Large intestine (tissue), 3 donors: Measurements from ENCODE around the gene ADAMTS13. TPM values are rescaled to one million over a fixed set of nuclear protein-coding genes. Genes with fewer than 3 reads are reported as not detected.

Source experiments
- DNase-seq, 2 donors: peaks; one replicate each; pipeline versions ENCODE4 v3.0.0 to v3.0.0-alpha.2; 2013
- H3K27ac ChIP-seq: one replicate; pipeline ENCODE4 v1.5.1; 2013; ENCODE audit warnings: low read length
- H3K27me3 ChIP-seq: 2 replicates; pipeline ENCODE4 v1.6.1; 2013; ENCODE audit warnings: low read length; ENCODE audit not compliant: control insufficient read depth, insufficient read depth
- H3K36me3 ChIP-seq: 2 replicates; pipeline ENCODE4 v1.6.1; 2013; ENCODE audit warnings: low read length; ENCODE audit not compliant: control insufficient read depth, insufficient read depth
- H3K4me1 ChIP-seq: one replicate; pipeline ENCODE4 v1.6.1; 2013; ENCODE audit warnings: low read length; ENCODE audit not compliant: control insufficient read depth, insufficient read depth
- H3K4me3 ChIP-seq: one replicate; pipeline ENCODE4 v1.5.1; 2013; ENCODE audit warnings: low read length
- H3K9me3 ChIP-seq: one replicate; pipeline ENCODE4 v1.6.1; 2013; ENCODE audit warnings: mild to moderate bottlenecking, low read depth, low read length, moderate library complexity; ENCODE audit not compliant: control insufficient read depth
- WGBS: methylation state at CpG from one replicate; pipeline ENCODE4 v1.1.5; 2013; ENCODE audit warnings: low lambda C conversion rate; ENCODE audit not compliant: insufficient coverage; 5-methylcytosine and 5-hydroxymethylcytosine counted together
- polyA plus RNA-seq: library from polyadenylated mRNA; unstranded; fragments of 120-200 nt; gene quantifications from one replicate; pipeline ENCODE4 v1.2.1, GENCODE V29; 2013

ADAMTS13 gene
- polyA plus RNA-seq, 1 donor, result 10.4 TPM

DNA sequence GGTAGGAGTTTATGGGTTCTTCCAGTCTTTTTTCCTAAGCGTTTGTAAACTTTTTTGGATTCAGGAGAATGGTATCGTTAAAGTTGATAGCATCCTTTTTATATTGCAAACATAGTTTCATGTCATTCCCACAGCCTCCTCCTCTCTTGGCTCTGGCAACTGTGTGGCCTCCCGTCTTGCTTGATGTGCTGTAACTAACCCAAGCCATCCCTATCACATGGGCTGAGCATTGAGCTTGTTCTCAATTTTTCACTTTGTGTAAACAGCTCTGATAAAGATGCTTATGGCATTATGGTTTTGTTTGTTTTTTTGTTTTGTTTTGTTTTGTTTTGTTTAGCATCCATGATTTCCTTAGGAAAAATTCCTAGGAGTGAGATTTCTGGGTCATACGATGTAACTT is 41.4 kb upstream of the ADAMTS13 start:
- no peaks in the 10 kb centered on the region for H3K36me3 ChIP-seq
- H3K27ac ChIP-seq, result no peak overlapping the region
- WGBS, result 80% methylated on average over 1 of the region's 4 CpGs
- no peak for DNase-seq
- H3K9me3 ChIP-seq, result peaks cover 16% of the 10 kb centered on the region
- no peaks in the 10 kb centered on the region for H3K27me3 ChIP-seq
- H3K4me3 ChIP-seq, result no peak overlapping the region
- H3K4me1 ChIP-seq, result peaks cover 3% of the 10 kb centered on the region

- no peak for DNase-seq
- Histone ChIP-seq H3K4me3 (no peak overlapping the region), H3K36me3 (no peaks in the 10 kb centered on the region), H3K4me1 (no peaks in the 10 kb centered on the region), H3K27ac (no peak overlapping the region), H3K9me3 (peaks cover 16% of the 10 kb centered on the region), H3K27me3 (no peaks in the 10 kb centered on the region)
- 92% methylated on average over 2 of the region's 4 CpGs for WGBS
These were observed 39.5 kb upstream of the ADAMTS13 start for GRCh38 chr9:133382507-133383141.

- peaks cover 13% of the 10 kb centered on the region for H3K9me3 ChIP-seq
These were observed 38.7 kb upstream of the ADAMTS13 start for GRCh38 chr9:133383438-133383837.

GRCh38 chr9:133384736-133385321 is 37.3 kb upstream of the ADAMTS13 start:
- WGBS, result no CpG with 5 or more reads among the region's 17 CpGs
- no peak for DNase-seq
- H3K27ac ChIP-seq, result no peak overlapping the region
- H3K27me3 ChIP-seq, result no peaks in the 10 kb centered on the region
- H3K4me1 ChIP-seq, result no peaks in the 10 kb centered on the region
- H3K4me3 ChIP-seq, result no peak overlapping the region
- H3K9me3 ChIP-seq, result peaks cover 13% of the 10 kb centered on the region
- H3K36me3 ChIP-seq, result no peaks in the 10 kb centered on the region

More at GRCh38 chr9:133383438-133383837, 38.7 kb upstream of the ADAMTS13 start:
- Histone ChIP-seq H3K4me3 (no peak overlapping the region), H3K27ac (no peak overlapping the region), H3K36me3 (no peaks in the 10 kb centered on the region), H3K27me3 (no peaks in the 10 kb centered on the region), H3K4me1 (no peaks in the 10 kb centered on the region)
- DNase-seq, result no peak
- no CpG with 5 or more reads among the region's 3 CpGs for WGBS

GRCh38 chr9:133385452-133385851 is 36.7 kb upstream of the ADAMTS13 start:
- no peak overlapping the region for H3K27ac ChIP-seq
- WGBS, result no CpG with 5 or more reads among the region's 14 CpGs
- no peak for DNase-seq

GRCh38 chr9:133386338-133386737 is 35.8 kb upstream of the ADAMTS13 start:
- H3K27me3 ChIP-seq, result no peaks in the 10 kb centered on the region
- DNase-seq, result no peak
- WGBS, result no CpG with 5 or more reads among the region's 13 CpGs
- H3K4me1 ChIP-seq, result no peaks in the 10 kb centered on the region
- H3K27ac ChIP-seq, result no peak overlapping the region
- no peaks in the 10 kb centered on the region for H3K36me3 ChIP-seq
- peaks cover 13% of the 10 kb centered on the region for H3K9me3 ChIP-seq
- H3K4me3 ChIP-seq, result no peak overlapping the region

More at GRCh38 chr9:133385452-133385851, 36.7 kb upstream of the ADAMTS13 start:
- H3K4me1 ChIP-seq, result no peaks in the 10 kb centered on the region
- H3K4me3 ChIP-seq, result no peak overlapping the region
- H3K9me3 ChIP-seq, result peaks cover 13% of the 10 kb centered on the region
- H3K36me3 ChIP-seq, result no peaks in the 10 kb centered on the region
- no peaks in the 10 kb centered on the region for H3K27me3 ChIP-seq

- Histone ChIP-seq H3K4me3 (no peak overlapping the region), H3K36me3 (no peaks in the 10 kb centered on the region), H3K9me3 (peaks cover 9% of the 10 kb centered on the region), H3K4me1 (peaks cover 2% of the 10 kb centered on the region), H3K27ac (no peak overlapping the region), H3K27me3 (no peaks in the 10 kb centered on the region)
- DNase-seq, result no peak
- WGBS, result no CpG with 5 or more reads among the region's 9 CpGs
These were observed 34.5 kb upstream of the ADAMTS13 start for GRCh38 chr9:133387680-133388079.

DNA sequence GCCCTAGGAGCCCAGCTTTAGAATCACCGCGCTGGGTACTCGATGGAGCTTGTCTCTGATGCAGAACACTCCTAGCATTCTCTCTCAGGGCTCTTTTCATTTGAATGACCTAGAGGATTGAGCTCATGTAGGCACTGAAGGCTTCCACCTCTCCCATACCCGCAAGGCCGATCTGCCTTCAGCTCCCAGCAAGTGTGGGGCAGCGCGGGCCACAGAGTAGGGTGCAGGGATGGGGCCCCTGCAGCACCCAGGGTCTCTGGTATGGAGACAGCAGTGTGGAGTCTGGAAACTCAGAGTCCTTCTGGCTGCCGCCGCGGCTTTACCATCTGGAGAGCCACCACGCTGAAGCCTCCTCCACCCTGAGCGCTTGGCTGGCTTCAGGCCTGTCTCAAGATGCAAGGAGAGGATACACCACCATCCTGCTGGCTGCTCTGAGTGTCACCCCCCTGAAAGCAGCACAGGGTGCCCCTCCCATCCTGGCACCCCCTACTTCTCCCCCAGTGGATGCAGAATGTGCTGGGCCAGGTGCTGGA is 33.1 kb upstream of the ADAMTS13 start:
- H3K9me3 ChIP-seq, result no peaks in the 10 kb centered on the region
- no CpG with 5 or more reads among the region's 12 CpGs for WGBS
- H3K27me3 ChIP-seq, result no peaks in the 10 kb centered on the region
- peaks cover 6% of the 10 kb centered on the region for H3K4me1 ChIP-seq
- no peaks in the 10 kb centered on the region for H3K36me3 ChIP-seq
- H3K27ac ChIP-seq, result no peak overlapping the region
- DNase-seq, result no peak
- no peak overlapping the region for H3K4me3 ChIP-seq

GRCh38 chr9:133389562-133389961 is 32.6 kb upstream of the ADAMTS13 start:
- Histone ChIP-seq H3K4me3 (no peak overlapping the region), H3K27ac (no peak overlapping the region), H3K36me3 (no peaks in the 10 kb centered on the region), H3K27me3 (no peaks in the 10 kb centered on the region), H3K9me3 (no peaks in the 10 kb centered on the region), H3K4me1 (peaks cover 10% of the 10 kb centered on the region)
- WGBS, result no CpG with 5 or more reads among the region's 13 CpGs
- no peak for DNase-seq

GRCh38 chr9:133390713-133391112 is 31.5 kb upstream of the ADAMTS13 start:
- Histone ChIP-seq H3K4me3 (no peak overlapping the region), H3K27ac (no peak overlapping the region), H3K9me3 (no peaks in the 10 kb centered on the region), H3K4me1 (peaks cover 16% of the 10 kb centered on the region), H3K27me3 (no peaks in the 10 kb centered on the region), H3K36me3 (no peaks in the 10 kb centered on the region)
- WGBS, result no CpG with 5 or more reads among the region's 7 CpGs
- DNase-seq, result no peak
